Measurements from ENCODE around the gene KIF5C.

The KIF5C gene

DNA sequence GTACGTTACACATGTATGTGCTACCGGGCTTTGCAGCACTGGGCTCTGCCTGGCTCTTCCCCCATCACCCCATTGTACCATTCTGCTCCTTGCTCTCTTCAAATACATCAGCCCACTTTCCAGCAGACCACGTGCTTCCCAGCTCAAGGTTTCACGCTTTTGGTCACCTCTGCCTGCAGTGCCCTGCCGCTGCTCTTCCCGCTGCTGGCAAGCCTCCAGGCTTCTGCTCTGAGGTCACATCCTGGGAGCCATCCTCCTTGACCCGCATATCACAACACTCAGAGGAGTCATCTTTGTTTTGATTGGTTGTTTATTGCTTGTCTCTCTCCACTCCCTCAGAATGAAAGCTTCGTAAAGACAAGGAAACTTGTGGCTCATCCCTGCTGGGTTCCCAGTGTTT lies 34.1 kb downstream of the KIF5C start:
- Histone ChIP-seq H3K4me2 (ENCODE audit: insufficient read depth, low read length) (no peak overlapping the region), H3K4me1 (ENCODE audit: insufficient read depth, low read length) (no peaks in the 10 kb centered on the region)

DNA sequence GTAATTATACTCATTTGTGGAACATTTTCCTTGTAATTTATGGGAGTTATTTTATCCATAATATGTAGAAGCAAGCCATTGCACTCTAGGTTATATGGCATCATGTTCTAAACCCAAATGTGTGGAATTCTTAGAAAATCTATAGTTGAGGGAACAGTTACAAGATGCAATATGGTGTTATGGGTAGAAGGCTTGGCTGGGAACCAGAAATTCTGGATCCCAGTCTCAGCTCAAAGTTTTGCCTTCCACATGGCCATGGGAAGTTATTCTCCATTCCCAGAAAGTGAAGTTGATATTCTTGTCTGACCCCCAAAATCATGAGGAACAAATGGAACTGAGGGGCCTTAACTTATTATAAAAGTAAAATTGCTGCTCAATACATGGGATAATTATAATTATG lies 38.0 kb downstream of the KIF5C start:
- no peaks in the 10 kb centered on the region for H3K79me2 ChIP-seq (ENCODE audit: insufficient read depth, low read length)
- H2AFZ ChIP-seq (ENCODE audit: low read depth, low read length) = no peak overlapping the region
- H3K9me3 ChIP-seq (ENCODE audit: insufficient read depth, low read length, severe bottlenecking) = no peaks in the 10 kb centered on the region
- no peak overlapping the region for H3K4me2 ChIP-seq (ENCODE audit: insufficient read depth, low read length)
- H3K36me3 ChIP-seq (ENCODE audit: insufficient read depth, low read length) = no peaks in the 10 kb centered on the region
- no peaks in the 10 kb centered on the region for H3K4me1 ChIP-seq (ENCODE audit: insufficient read depth, low read length)
- no peak overlapping the region for H3K4me3 ChIP-seq (ENCODE audit: low read depth in 1 of 2, low read length in 2 of 2)
- no peak overlapping the region for H3K27ac ChIP-seq (ENCODE audit: low read length)
- DNase-seq = no peak
- no peak overlapping the region for H3K9ac ChIP-seq (ENCODE audit: low read depth, low read length)
- H4K20me1 ChIP-seq (ENCODE audit: insufficient read depth, low read length) = no peaks in the 10 kb centered on the region
- H3K27me3 ChIP-seq (ENCODE audit: insufficient read depth, low read length, poor library complexity) = peaks cover 6% of the 10 kb centered on the region
- ATAC-seq (ENCODE audit: insufficient read depth, low read depth) = no peak
- TF ChIP-seq, protein P1, sequence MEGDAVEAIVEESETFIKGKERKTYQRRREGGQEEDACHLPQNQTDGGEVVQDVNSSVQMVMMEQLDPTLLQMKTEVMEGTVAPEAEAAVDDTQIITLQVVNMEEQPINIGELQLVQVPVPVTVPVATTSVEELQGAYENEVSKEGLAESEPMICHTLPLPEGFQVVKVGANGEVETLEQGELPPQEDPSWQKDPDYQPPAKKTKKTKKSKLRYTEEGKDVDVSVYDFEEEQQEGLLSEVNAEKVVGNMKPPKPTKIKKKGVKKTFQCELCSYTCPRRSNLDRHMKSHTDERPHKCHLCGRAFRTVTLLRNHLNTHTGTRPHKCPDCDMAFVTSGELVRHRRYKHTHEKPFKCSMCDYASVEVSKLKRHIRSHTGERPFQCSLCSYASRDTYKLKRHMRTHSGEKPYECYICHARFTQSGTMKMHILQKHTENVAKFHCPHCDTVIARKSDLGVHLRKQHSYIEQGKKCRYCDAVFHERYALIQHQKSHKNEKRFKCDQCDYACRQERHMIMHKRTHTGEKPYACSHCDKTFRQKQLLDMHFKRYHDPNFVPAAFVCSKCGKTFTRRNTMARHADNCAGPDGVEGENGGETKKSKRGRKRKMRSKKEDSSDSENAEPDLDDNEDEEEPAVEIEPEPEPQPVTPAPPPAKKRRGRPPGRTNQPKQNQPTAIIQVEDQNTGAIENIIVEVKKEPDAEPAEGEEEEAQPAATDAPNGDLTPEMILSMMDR (IDR thresholded peaks at IDR 0.05; ENCODE audit: borderline replicate concordance, extremely low read depth, low read length, poor library complexity, severe bottlenecking) = no peak
- no peak for TF ChIP-seq EZH2 (IDR thresholded peaks at IDR 0.05; ENCODE audit: borderline replicate concordance, low read depth, low read length, severe bottlenecking)

More for the DNA sequence above, 34.1 kb downstream of the KIF5C start:
- no peaks in the 10 kb centered on the region for H4K20me1 ChIP-seq (ENCODE audit: insufficient read depth, low read length)
- peaks cover 13% of the 10 kb centered on the region for H3K27me3 ChIP-seq (ENCODE audit: insufficient read depth, low read length, poor library complexity)
- no peak for ATAC-seq (ENCODE audit: insufficient read depth, low read depth)
- H3K36me3 ChIP-seq (ENCODE audit: insufficient read depth, low read length) = no peaks in the 10 kb centered on the region
- H3K9me3 ChIP-seq (ENCODE audit: insufficient read depth, low read length, severe bottlenecking) = no peaks in the 10 kb centered on the region
- no peak for TF ChIP-seq EZH2 (IDR thresholded peaks at IDR 0.05; ENCODE audit: borderline replicate concordance, low read depth, low read length, severe bottlenecking)
- TF ChIP-seq, protein P1 (IDR thresholded peaks at IDR 0.05; ENCODE audit: borderline replicate concordance, extremely low read depth, low read length, poor library complexity, severe bottlenecking) = no peak
- H3K79me2 ChIP-seq (ENCODE audit: insufficient read depth, low read length) = no peaks in the 10 kb centered on the region
- no peak overlapping the region for H2AFZ ChIP-seq (ENCODE audit: low read depth, low read length)
- no peak overlapping the region for H3K9ac ChIP-seq (ENCODE audit: low read depth, low read length)
- H3K27ac ChIP-seq (ENCODE audit: low read length) = no peak overlapping the region
- DNase-seq = no peak
- no peak overlapping the region for H3K4me3 ChIP-seq (ENCODE audit: low read depth in 1 of 2, low read length in 2 of 2)

DNA sequence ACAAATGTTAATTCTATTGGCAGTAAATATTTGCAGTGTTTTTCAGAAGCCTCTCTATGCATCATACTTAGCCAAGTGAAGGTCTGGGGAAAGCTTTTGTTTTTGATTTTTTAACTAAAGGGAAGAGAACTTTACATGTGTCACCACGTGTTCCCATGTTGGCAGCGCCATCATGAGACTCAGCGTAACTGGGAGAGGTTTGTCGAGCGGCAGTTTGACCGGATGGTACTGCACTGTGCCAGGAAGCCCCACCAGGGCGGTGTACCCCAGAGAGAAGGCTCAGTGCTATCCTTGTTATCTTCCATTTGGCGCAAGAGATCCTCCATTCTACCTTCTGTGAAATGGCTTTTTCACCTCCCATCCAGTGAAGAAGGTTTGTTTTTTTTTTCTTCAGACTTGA lies 38.5 kb downstream of the KIF5C start:
- peaks cover 2% of the 10 kb centered on the region for H3K9me3 ChIP-seq (ENCODE audit: insufficient read depth, low read length, severe bottlenecking)
- H3K79me2 ChIP-seq (ENCODE audit: insufficient read depth, low read length) = no peaks in the 10 kb centered on the region
- no peak for TF ChIP-seq EZH2 (IDR thresholded peaks at IDR 0.05; ENCODE audit: borderline replicate concordance, low read depth, low read length, severe bottlenecking)
- TF ChIP-seq, protein P1 (IDR thresholded peaks at IDR 0.05; ENCODE audit: borderline replicate concordance, extremely low read depth, low read length, poor library complexity, severe bottlenecking) = no peak
- H3K4me2 ChIP-seq (ENCODE audit: insufficient read depth, low read length) = no peak overlapping the region
- no peaks in the 10 kb centered on the region for H3K36me3 ChIP-seq (ENCODE audit: insufficient read depth, low read length)
- ATAC-seq (ENCODE audit: insufficient read depth, low read depth) = no peak
- H3K4me3 ChIP-seq (ENCODE audit: low read depth in 1 of 2, low read length in 2 of 2) = no peak overlapping the region
- H4K20me1 ChIP-seq (ENCODE audit: insufficient read depth, low read length) = no peaks in the 10 kb centered on the region
- H3K27me3 ChIP-seq (ENCODE audit: insufficient read depth, low read length, poor library complexity) = peaks cover 6% of the 10 kb centered on the region
- H2AFZ ChIP-seq (ENCODE audit: low read depth, low read length) = no peak overlapping the region
- no peak overlapping the region for H3K9ac ChIP-seq (ENCODE audit: low read depth, low read length)
- DNase-seq = no peak
- no peaks in the 10 kb centered on the region for H3K4me1 ChIP-seq (ENCODE audit: insufficient read depth, low read length)
- no peak overlapping the region for H3K27ac ChIP-seq (ENCODE audit: low read length)

DNA sequence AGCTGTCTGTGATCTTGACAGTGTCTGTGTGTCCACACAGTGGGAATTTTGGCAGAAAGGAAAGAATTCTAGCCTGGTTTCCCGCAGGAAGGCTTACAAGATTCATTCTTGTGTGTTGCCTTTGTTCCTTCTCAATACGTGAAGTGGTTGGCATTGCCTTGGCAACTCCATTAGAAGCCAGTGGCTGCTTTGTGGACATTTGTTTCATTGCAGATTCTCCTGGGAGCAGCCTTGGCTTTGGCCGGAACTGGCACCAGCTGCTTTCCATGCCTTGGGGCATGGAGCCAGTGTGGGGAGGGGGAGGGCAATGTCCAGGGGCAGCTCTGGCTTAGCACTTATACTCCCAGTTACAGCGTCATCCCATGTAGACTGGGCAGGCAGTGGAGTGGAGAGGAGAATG lies 39.4 kb downstream of the KIF5C start:
- H3K36me3 ChIP-seq (ENCODE audit: insufficient read depth, low read length) = no peaks in the 10 kb centered on the region
- no peaks in the 10 kb centered on the region for H3K79me2 ChIP-seq (ENCODE audit: insufficient read depth, low read length)
- H4K20me1 ChIP-seq (ENCODE audit: insufficient read depth, low read length) = no peaks in the 10 kb centered on the region
- no peak overlapping the region for H3K4me2 ChIP-seq (ENCODE audit: insufficient read depth, low read length)
- TF ChIP-seq, protein P1 (IDR thresholded peaks at IDR 0.05; ENCODE audit: borderline replicate concordance, extremely low read depth, low read length, poor library complexity, severe bottlenecking) = no peak
- TF ChIP-seq EZH2 (IDR thresholded peaks at IDR 0.05; ENCODE audit: borderline replicate concordance, low read depth, low read length, severe bottlenecking) = no peak
- no peak for DNase-seq
- no peaks in the 10 kb centered on the region for H3K4me1 ChIP-seq (ENCODE audit: insufficient read depth, low read length)
- ATAC-seq (ENCODE audit: insufficient read depth, low read depth) = no peak
- H3K9me3 ChIP-seq (ENCODE audit: insufficient read depth, low read length, severe bottlenecking) = peaks cover 2% of the 10 kb centered on the region
- H3K27me3 ChIP-seq (ENCODE audit: insufficient read depth, low read length, poor library complexity) = peaks cover 6% of the 10 kb centered on the region
- H3K4me3 ChIP-seq (ENCODE audit: low read depth in 1 of 2, low read length in 2 of 2) = no peak overlapping the region
- H3K9ac ChIP-seq (ENCODE audit: low read depth, low read length) = no peak overlapping the region
- no peak overlapping the region for H2AFZ ChIP-seq (ENCODE audit: low read depth, low read length)
- H3K27ac ChIP-seq (ENCODE audit: low read length) = no peak overlapping the region
